MCF 10A (cell line): ENCODE data around the gene ZMYND8. TPM values are rescaled to one million over a fixed set of nuclear protein-coding genes. Genes with fewer than 3 reads are reported as not detected.
"Not testable (repeated sequence)": the region's sequence is repeated elsewhere in the genome, so short reads cannot be mapped to it uniquely, and the experiment has no call there.

Source experiments
- BruUV-seq: library from RNA; stranded (reverse); fragments of 400-500 nt; replicated peaks from 2 replicates; lab custom pipeline; 2021; lab: Mats Ljungman, UMichigan
- CTCF ChIA-PET: fragments of 300-600 bp; sonication (Branson Sonifier 250); formaldehyde crosslinking; extraction: SDS; loops from one replicate; lab custom pipeline; 2021; ENCODE audit warnings: antibody characterized with exemption, inconsistent platforms; lab: Yijun Ruan, JAX
- POLR2A ChIA-PET: fragments of 300-600, 350-650 bp; sonication (Branson Sonifier 250); formaldehyde crosslinking; extraction: SDS; loops from one replicate; lab custom pipeline; 2020; ENCODE audit warnings: antibody characterized with exemption, inconsistent platforms; lab: Yijun Ruan, JAX
- DNase-seq: peaks from one replicate; pipeline ENCODE4 v3.0.0-alpha.2; 2018; ENCODE audit not compliant: unreplicated experiment
- H3K27ac Mint-ChIP-seq: one replicate; pipeline ENCODE4 v1.8.0; 2022; ENCODE audit warnings: mild to moderate bottlenecking, low read depth, mixed read lengths; ENCODE audit not compliant: unreplicated experiment
- H3K27me3 Mint-ChIP-seq: one replicate; pipeline ENCODE4 v1.8.0; 2022; ENCODE audit warnings: mixed read lengths; ENCODE audit not compliant: insufficient read depth, unreplicated experiment
- H3K36me3 Mint-ChIP-seq: one replicate; pipeline ENCODE4 v1.8.0; 2022; ENCODE audit warnings: mild to moderate bottlenecking, moderate library complexity, mixed read lengths; ENCODE audit not compliant: insufficient read depth, unreplicated experiment
- H3K4me1 Mint-ChIP-seq: one replicate; pipeline ENCODE4 v1.8.0; 2022; ENCODE audit warnings: mixed read lengths; ENCODE audit not compliant: insufficient read depth, unreplicated experiment
- H3K4me3 Mint-ChIP-seq: one replicate; pipeline ENCODE4 v1.8.0; 2022; ENCODE audit warnings: mild to moderate bottlenecking, moderate library complexity, mixed read lengths; ENCODE audit not compliant: unreplicated experiment
- H3K9me3 Mint-ChIP-seq: one replicate; pipeline ENCODE4 v1.8.0; 2022; ENCODE audit warnings: mixed read lengths; ENCODE audit not compliant: unreplicated experiment
- intact Hi-C: fragments of 100-400 bp; cut with micrococcal nuclease; formaldehyde crosslinking; loops from 2 replicates; pipeline ENCODE4 v1.14.1; 2022
- total RNA-seq: library from RNA; stranded (reverse); gene quantifications from 2 replicates; pipeline ENCODE4 v1.2.3, GENCODE V29; 2022
- TF ChIP-seq, protein P1 (sequence below): fragments of 200-600 bp; IDR thresholded peaks from one replicate; pipeline ENCODE4 v1.8.0; 2022; ENCODE audit warnings: antibody characterized with exemption, mild to moderate bottlenecking; ENCODE audit not compliant: unreplicated experiment

The ZMYND8 gene
- total RNA-seq, 1 experiment from 2014 or later: 127 TPM

DNA sequence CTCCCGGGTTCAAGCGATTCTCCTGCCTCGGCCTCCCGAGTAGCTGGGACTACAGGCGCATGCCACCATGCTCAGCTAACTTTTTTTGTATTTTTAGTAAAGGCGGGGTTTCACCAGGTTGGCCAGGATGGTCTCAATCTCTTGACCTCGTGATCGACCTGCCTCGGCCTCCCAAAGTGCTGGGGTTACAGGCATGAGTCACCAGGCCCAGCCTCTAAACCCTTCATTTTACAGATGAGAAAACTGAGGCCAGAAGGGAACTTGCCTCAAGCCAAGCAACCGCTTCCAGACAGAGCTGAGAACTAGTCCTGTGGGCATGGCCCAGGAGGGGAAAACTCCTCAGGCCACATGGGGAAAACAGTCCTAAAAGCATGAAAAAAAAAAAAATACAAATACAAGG lies 47.1 kb downstream of the ZMYND8 start:
- Mint-ChIP-seq H3K27ac (no peak overlapping the region), H3K9me3 (no peaks in the 10 kb centered on the region), H3K4me1 (peaks cover 16% of the 10 kb centered on the region), H3K4me3 (no peak overlapping the region), H3K36me3 (peaks cover 88% of the 10 kb centered on the region), H3K27me3 (no peaks in the 10 kb centered on the region)
- TF ChIP-seq, protein P1, sequence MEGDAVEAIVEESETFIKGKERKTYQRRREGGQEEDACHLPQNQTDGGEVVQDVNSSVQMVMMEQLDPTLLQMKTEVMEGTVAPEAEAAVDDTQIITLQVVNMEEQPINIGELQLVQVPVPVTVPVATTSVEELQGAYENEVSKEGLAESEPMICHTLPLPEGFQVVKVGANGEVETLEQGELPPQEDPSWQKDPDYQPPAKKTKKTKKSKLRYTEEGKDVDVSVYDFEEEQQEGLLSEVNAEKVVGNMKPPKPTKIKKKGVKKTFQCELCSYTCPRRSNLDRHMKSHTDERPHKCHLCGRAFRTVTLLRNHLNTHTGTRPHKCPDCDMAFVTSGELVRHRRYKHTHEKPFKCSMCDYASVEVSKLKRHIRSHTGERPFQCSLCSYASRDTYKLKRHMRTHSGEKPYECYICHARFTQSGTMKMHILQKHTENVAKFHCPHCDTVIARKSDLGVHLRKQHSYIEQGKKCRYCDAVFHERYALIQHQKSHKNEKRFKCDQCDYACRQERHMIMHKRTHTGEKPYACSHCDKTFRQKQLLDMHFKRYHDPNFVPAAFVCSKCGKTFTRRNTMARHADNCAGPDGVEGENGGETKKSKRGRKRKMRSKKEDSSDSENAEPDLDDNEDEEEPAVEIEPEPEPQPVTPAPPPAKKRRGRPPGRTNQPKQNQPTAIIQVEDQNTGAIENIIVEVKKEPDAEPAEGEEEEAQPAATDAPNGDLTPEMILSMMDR: no peak
- CTCF ChIA-PET: interaction anchor here (0.6 to 3.3 kb wide), 4 partner anchors 11 to 75 kb away, joined by 4 to 16 read pairs (median 7); no protein-coding TSS in a partner anchor
- intact Hi-C loops: no loop called here
- no TSS peak for BruUV-seq
- no peak for DNase-seq
- POLR2A ChIA-PET: interaction anchor here (1.1 to 46.0 kb wide), 5 partner anchors 7 to 45 kb away, joined by 3 to 1977 read pairs (median 5); partner anchors contain the start of gene ZMYND8

DNA sequence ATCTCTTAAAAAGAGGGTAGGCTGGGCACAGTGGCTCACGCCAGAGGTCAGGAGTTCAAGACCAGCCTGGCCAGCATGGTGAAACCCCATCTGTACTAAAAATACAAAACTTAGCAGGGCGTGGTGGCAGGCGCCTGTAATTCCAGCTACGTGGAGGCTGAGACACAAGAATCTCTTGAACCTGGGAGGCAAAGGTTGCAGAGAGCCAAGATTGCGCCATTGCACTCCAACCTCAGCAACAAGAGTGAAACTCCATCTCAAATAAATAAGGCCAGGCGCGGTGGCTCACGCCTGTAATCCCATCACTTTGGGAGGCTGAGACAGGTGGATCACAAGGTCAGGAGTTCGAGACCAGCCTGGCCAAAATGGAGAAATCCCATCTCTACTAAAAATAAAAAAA lies 48.9 kb downstream of the ZMYND8 start:
- Mint-ChIP-seq H3K4me1 (peaks cover 11% of the 10 kb centered on the region), H3K36me3 (peaks cover 100% of the 10 kb centered on the region)
- BruUV-seq, H3K27me3 Mint-ChIP-seq, DNase-seq, H3K4me3 Mint-ChIP-seq, H3K9me3 Mint-ChIP-seq, intact Hi-C loops, H3K27ac Mint-ChIP-seq: not testable (repeated sequence)
- ChIA-PET CTCF (interaction anchor here (0.6 to 3.3 kb wide), 4 partner anchors 20 to 288 kb away, joined by 4 to 16 read pairs (median 7); no protein-coding TSS in a partner anchor), POLR2A (interaction anchor here (0.6 to 46.0 kb wide), 4 partner anchors 9 to 47 kb away, joined by 3 to 1977 read pairs (median 34); partner anchors contain the start of gene ZMYND8)

- TF ChIP-seq, protein P1: no peak
- H3K4me1 Mint-ChIP-seq: peaks cover 13% of the 10 kb centered on the region
- DNase-seq: peak; percentile 33
- intact Hi-C loops: no loop called here
- H3K4me3 Mint-ChIP-seq: no peak overlapping the region
- ChIA-PET CTCF (interaction anchor here (0.6 to 3.0 kb wide), 9 partner anchors 10 to 287 kb away, joined by 3 to 19 read pairs (median 4); no protein-coding TSS in a partner anchor), POLR2A (interaction anchor here (0.6 to 46.0 kb wide), 8 partner anchors 10 to 47 kb away, joined by 3 to 1977 read pairs (median 4); partner anchors contain the start of gene ZMYND8)
- H3K27me3 Mint-ChIP-seq: no peaks in the 10 kb centered on the region
- BruUV-seq: no TSS peak
- H3K9me3 Mint-ChIP-seq: no peaks in the 10 kb centered on the region
- H3K36me3 Mint-ChIP-seq: peaks cover 100% of the 10 kb centered on the region
- H3K27ac Mint-ChIP-seq: peak overlapping the region; percentile 54
Observed at GRCh38 chr20:47306755-47307370, 49.6 kb downstream of the ZMYND8 start.

DNA sequence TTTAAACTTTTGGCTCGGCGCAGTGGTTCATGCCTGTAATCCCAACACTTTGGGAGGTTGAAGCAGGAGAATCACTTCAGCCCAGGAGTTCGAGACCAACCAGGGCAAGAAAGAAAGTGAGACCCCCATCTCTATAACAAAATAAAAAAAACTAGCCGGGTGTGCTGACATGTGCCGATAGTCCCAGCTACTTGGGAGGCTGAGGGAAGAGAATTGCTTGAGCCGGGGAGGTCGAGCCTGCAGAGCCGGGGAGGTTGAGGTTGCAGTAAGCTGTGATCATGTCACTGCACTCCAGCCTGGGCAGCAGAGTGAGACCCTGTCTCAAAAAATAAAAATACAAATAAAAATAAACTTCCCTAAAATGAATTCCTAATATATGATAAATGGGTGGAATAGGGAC lies 50.4 kb downstream of the ZMYND8 start:
- ChIA-PET CTCF (interaction anchor here (0.6 to 2.8 kb wide), 6 partner anchors 10 to 85 kb away, joined by 3 to 19 read pairs (median 3); no protein-coding TSS in a partner anchor), POLR2A (interaction anchor here (0.6 to 46.0 kb wide), 9 partner anchors 11 to 518 kb away, joined by 3 to 1977 read pairs (median 4); partner anchors contain the start of gene ZMYND8)
- TF ChIP-seq, protein P1: no peak
- Mint-ChIP-seq H3K9me3 (no peaks in the 10 kb centered on the region), H3K4me3 (no peak overlapping the region), H3K27ac (no peak overlapping the region), H3K36me3 (peaks cover 100% of the 10 kb centered on the region), H3K27me3 (no peaks in the 10 kb centered on the region), H3K4me1 (peaks cover 19% of the 10 kb centered on the region)
- no peak for DNase-seq
- no TSS peak for BruUV-seq
- intact Hi-C loops: no loop called here
